CD4-positive, alpha-beta memory T cell (primary cell): ENCODE data around the gene RIMBP2. TPM values are rescaled to one million over a fixed set of nuclear protein-coding genes. Genes with fewer than 3 reads are reported as not detected.

Source experiments
- CTCF ChIA-PET: fragments of 350-600 bp; sonication (Branson Sonifier 250); formaldehyde crosslinking; loops from one replicate; lab custom pipeline; 2021; ENCODE audit warnings: inconsistent platforms; ENCODE audit not compliant: partially characterized antibody; lab: Charles Lee
- POLR2A ChIA-PET: fragments of 350-600 bp; sonication (Branson Sonifier 250); formaldehyde crosslinking; loops from one replicate; lab custom pipeline; 2021; ENCODE audit not compliant: partially characterized antibody; lab: Charles Lee
- DNase-seq, 5 donors: peaks; one replicate each; pipeline versions ENCODE4 v3.0.0 to v3.0.0-alpha.2; 2020 to 2022; ENCODE audit warnings: mixed read lengths in 1 of 5
- H3K27ac ChIP-seq: one replicate; pipeline ENCODE4 v1.7.0; 2013; ENCODE audit warnings: low read depth, low read length
- H3K27me3 ChIP-seq: 2 replicates; pipeline ENCODE4 v1.7.0; 2013; ENCODE audit warnings: mild to moderate bottlenecking, low read length, moderate library complexity; ENCODE audit not compliant: insufficient read depth
- H3K36me3 ChIP-seq: 2 replicates; pipeline ENCODE4 v1.7.0; 2013; ENCODE audit warnings: mild to moderate bottlenecking, low read length, moderate library complexity; ENCODE audit not compliant: insufficient read depth
- H3K4me1 ChIP-seq: 2 replicates; pipeline ENCODE4 v1.7.0; 2013; ENCODE audit warnings: mild to moderate bottlenecking, low read length, moderate library complexity; ENCODE audit not compliant: insufficient read depth
- H3K4me3 ChIP-seq, 2 donors: one replicate each; pipeline ENCODE4 v1.7.0; 2013; ENCODE audit warnings: low read length in 2 of 2, mild to moderate bottlenecking in 1 of 2
- H3K9me3 ChIP-seq, 2 donors: one replicate each; pipeline ENCODE4 v1.7.0; 2013; ENCODE audit warnings: low read length in 2 of 2, control low read depth in 1 of 2; ENCODE audit not compliant: control insufficient read depth in 1 of 2
- H3K27ac Mint-ChIP-seq, 7 donors: one replicate each; pipeline ENCODE4 v1.8.0; 2020 to 2021; ENCODE audit warnings: mixed read lengths in 7 of 7, mild to moderate bottlenecking in 6 of 7, inconsistent platforms in 3 of 7, moderate library complexity in 3 of 7
- H3K27me3 Mint-ChIP-seq, 2 donors: one replicate each; pipeline ENCODE4 v1.8.0; 2020 to 2021; ENCODE audit warnings: mixed read lengths in 2 of 2
- H3K36me3 Mint-ChIP-seq, 2 donors: one replicate each; pipeline ENCODE4 v1.8.0; 2020 to 2021; ENCODE audit warnings: mixed read lengths in 2 of 2, inconsistent platforms in 1 of 2, mild to moderate bottlenecking in 1 of 2
- H3K4me1 Mint-ChIP-seq, 4 donors: one replicate each; pipeline ENCODE4 v1.8.0; 2020 to 2021; ENCODE audit warnings: mixed read lengths in 4 of 4, mild to moderate bottlenecking in 1 of 4
- H3K4me3 Mint-ChIP-seq, 8 donors: one replicate each; pipeline ENCODE4 v1.8.0; 2020 to 2021; ENCODE audit warnings: mixed read lengths in 8 of 8, mild to moderate bottlenecking in 7 of 8, moderate library complexity in 6 of 8, inconsistent platforms in 3 of 8
- H3K9me3 Mint-ChIP-seq, 8 donors: one replicate each; pipeline ENCODE4 v1.8.0; 2020 to 2021; ENCODE audit warnings: mixed read lengths in 8 of 8, mild to moderate bottlenecking in 5 of 8, inconsistent platforms in 3 of 8, moderate library complexity in 1 of 8
- intact Hi-C: fragments of 100-400 bp; cut with micrococcal nuclease; formaldehyde crosslinking; loops from one replicate; pipeline ENCODE4 v1.15.1; 2023
- polyA plus RNA-seq, 2 donors: library from polyadenylated mRNA; unstranded; fragments of 300-500 nt; fragmentation: Illumina TruSeq; gene quantifications; one replicate each; pipeline ENCODE4 v1.2.3, GENCODE V29; 2021
- total RNA-seq, 2 experiments: library from RNA; stranded (reverse); gene quantifications; one replicate each; pipeline ENCODE4 v1.2.3, GENCODE V29; 2021

The RIMBP2 gene
- total and polyA plus RNA-seq, 4 experiments from 2014 or later, result 0.20 TPM; not detected in 3

DNA sequence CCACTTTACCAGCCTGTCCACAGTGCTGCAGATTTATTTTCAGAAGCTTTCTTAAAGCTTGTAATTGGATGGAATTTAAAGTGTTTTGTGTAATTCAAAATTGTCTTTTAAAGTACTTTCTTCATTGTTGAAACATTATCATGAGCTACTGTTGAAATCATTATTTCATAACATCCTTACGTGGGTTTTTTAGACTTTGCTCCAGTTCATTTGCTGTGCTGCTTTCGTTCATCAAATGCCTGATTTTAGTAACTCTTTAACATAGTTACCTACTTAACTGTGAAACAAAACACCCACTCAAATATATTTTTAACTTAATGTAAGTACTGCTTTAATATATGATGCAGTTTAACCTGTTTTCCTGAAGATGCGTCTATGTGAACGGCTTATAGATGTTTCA lies 330.9 kb downstream of the RIMBP2 start:
- POLR2A ChIA-PET, result no interaction called here
- Mint-ChIP-seq H3K9me3 (peaks cover 0 to 19% (median 14%) of the 10 kb centered on the region in 8 donors), H3K27me3 (no peaks in the 10 kb centered on the region), H3K36me3 (no peaks in the 10 kb centered on the region), H3K4me3 (no peak overlapping the region), H3K27ac (no peak overlapping the region), H3K4me1 (peaks cover 0 to 4% (median 2%) of the 10 kb centered on the region in 4 donors)
- Histone ChIP-seq H3K4me3 (no peak overlapping the region), H3K4me1 (no peaks in the 10 kb centered on the region), H3K27ac (no peak overlapping the region), H3K27me3 (no peaks in the 10 kb centered on the region), H3K9me3 (peaks cover 0 to 4% of the 10 kb centered on the region in 2 donors), H3K36me3 (no peaks in the 10 kb centered on the region)
- intact Hi-C loops, result no loop called here
- CTCF ChIA-PET, result no interaction called here
- DNase-seq, result no peak

DNA sequence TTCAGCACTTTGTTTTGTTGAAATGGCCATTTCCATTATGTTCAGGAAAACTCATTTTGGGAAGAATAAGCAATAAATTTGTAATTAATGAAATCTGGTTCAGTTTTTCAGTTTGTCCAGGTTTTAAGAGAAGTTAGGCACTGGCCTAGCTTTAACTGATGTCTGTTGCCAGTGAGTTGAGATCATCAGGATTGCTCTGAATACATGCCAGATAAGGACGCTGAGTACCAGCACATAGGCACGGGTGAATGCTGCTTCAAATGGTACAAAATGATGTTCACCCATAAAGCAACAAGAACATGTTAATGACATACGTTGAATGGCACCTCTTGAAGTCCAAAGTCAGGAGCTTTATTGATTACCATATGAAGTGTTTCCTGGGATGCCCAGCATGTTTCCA lies 331.9 kb downstream of the RIMBP2 start:
- no peak overlapping the region for H3K27ac Mint-ChIP-seq
- H3K4me3 Mint-ChIP-seq, result no peak overlapping the region
- CTCF ChIA-PET, result no interaction called here
- no peaks in the 10 kb centered on the region for H3K36me3 ChIP-seq
- H3K4me1 Mint-ChIP-seq, result peaks cover 0 to 4% (median 2%) of the 10 kb centered on the region in 4 donors
- intact Hi-C loops, result no loop called here
- DNase-seq, result no peak
- H3K36me3 Mint-ChIP-seq, result no peaks in the 10 kb centered on the region
- peaks cover 0 to 4% of the 10 kb centered on the region in 2 donors for H3K9me3 ChIP-seq
- peaks cover 0 to 19% (median 13%) of the 10 kb centered on the region in 8 donors for H3K9me3 Mint-ChIP-seq
- no peak overlapping the region for H3K4me3 ChIP-seq
- H3K27me3 ChIP-seq, result no peaks in the 10 kb centered on the region
- no peaks in the 10 kb centered on the region for H3K27me3 Mint-ChIP-seq
- POLR2A ChIA-PET, result no interaction called here
- no peak overlapping the region for H3K27ac ChIP-seq
- H3K4me1 ChIP-seq, result no peaks in the 10 kb centered on the region

- ChIA-PET CTCF (interaction anchor here (0.6 kb wide), 1 partner anchor 10 kb away, joined by 3 read pairs; no protein-coding TSS in a partner anchor), POLR2A (no interaction called here)
- no peak for DNase-seq
- Mint-ChIP-seq H3K27me3 (peaks cover 0 to 5% of the 10 kb centered on the region in 2 donors), H3K27ac (no peak overlapping the region), H3K36me3 (no peaks in the 10 kb centered on the region), H3K4me1 (no peaks in the 10 kb centered on the region), H3K9me3 (peaks cover 0 to 15% (median 10%) of the 10 kb centered on the region in 8 donors), H3K4me3 (no peak overlapping the region)
- H3K4me1 ChIP-seq, result no peaks in the 10 kb centered on the region
- peaks cover 0 to under 1% of the 10 kb centered on the region in 2 donors for H3K9me3 ChIP-seq
- no peak overlapping the region for H3K4me3 ChIP-seq
- no peak overlapping the region for H3K27ac ChIP-seq
- intact Hi-C loops, result no loop called here
- no peaks in the 10 kb centered on the region for H3K27me3 ChIP-seq
- H3K36me3 ChIP-seq, result no peaks in the 10 kb centered on the region
Observed at GRCh38 chr12:130382818-130383217, 333.3 kb downstream of the RIMBP2 start.

DNA sequence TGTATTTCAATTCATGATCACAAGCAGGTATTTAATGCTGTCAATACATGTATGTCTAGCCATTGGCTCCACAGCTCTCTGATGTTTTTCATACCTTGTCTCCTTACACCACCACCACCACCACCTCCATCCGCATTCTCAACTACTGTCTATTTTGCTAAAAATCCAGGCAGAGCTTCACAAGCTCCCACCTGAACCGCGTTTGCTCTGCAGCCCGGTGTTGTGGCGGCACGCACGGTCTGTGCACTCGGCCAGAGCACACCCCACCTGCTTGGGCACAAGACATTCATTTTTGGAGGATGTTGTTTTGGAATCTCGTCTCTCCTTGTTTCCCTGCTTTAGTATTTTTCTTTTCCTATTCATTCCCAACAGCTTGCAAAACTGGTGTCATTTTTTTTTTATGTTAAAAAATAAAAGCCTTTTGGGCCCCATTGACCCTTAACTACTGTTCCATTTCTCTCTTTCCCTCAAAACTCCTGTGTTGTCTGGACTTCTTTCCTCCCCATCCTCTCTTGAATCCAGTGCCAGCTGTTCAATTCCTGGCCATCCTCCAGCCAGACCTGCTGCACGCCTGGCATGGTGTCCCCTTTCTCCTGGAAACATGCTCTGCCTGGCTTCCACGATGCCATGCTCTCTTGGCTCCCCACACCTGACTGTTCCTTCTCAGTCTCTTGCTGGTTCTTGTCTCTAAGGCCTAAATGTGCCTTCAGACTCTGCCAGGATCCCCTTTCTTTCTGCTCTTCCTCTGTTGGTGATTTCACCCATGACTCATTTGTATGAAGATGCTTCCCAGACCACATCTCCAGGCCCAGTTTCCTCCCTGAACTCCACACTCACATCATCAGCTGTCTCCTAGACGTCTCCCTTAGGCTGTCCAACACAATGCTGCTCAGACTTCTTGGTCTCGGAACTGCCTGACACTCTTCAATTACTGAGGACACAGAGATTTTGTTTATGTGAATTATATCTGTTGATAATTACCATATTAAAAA lies 340.5 kb downstream of the RIMBP2 start:
- CTCF ChIA-PET, result no interaction called here
- intact Hi-C loops, result no loop called here
- Mint-ChIP-seq H3K4me1 (no peaks in the 10 kb centered on the region), H3K27me3 (peaks cover 3 to 9% of the 10 kb centered on the region in 2 donors), H3K9me3 (peaks cover 0 to 4% (median 2%) of the 10 kb centered on the region in 8 donors), H3K36me3 (no peaks in the 10 kb centered on the region), H3K4me3 (no peak overlapping the region), H3K27ac (no peak overlapping the region)
- H3K4me3 ChIP-seq, result no peak overlapping the region
- H3K9me3 ChIP-seq, result no peaks in the 10 kb centered on the region
- H3K36me3 ChIP-seq, result no peaks in the 10 kb centered on the region
- H3K27me3 ChIP-seq, result no peaks in the 10 kb centered on the region
- H3K4me1 ChIP-seq, result no peaks in the 10 kb centered on the region
- POLR2A ChIA-PET, result no interaction called here
- no peak overlapping the region for H3K27ac ChIP-seq
- no peak for DNase-seq

GRCh38 chr12:130374083-130374482 lies 342.0 kb downstream of the RIMBP2 start:
- H3K36me3 Mint-ChIP-seq, result no peaks in the 10 kb centered on the region
- POLR2A ChIA-PET, result no interaction called here
- Histone ChIP-seq H3K27me3 (no peaks in the 10 kb centered on the region), H3K4me1 (no peaks in the 10 kb centered on the region), H3K9me3 (no peaks in the 10 kb centered on the region), H3K4me3 (no peak overlapping the region), H3K36me3 (no peaks in the 10 kb centered on the region), H3K27ac (no peak overlapping the region)
- no peaks in the 10 kb centered on the region for H3K4me1 Mint-ChIP-seq
- CTCF ChIA-PET, result no interaction called here
- peaks cover 0 to 4% (median 0%) of the 10 kb centered on the region in 8 donors for H3K9me3 Mint-ChIP-seq
- H3K27me3 Mint-ChIP-seq, result peaks cover 3 to 9% of the 10 kb centered on the region in 2 donors
- H3K27ac Mint-ChIP-seq, result no peak overlapping the region
- no peak for DNase-seq
- H3K4me3 Mint-ChIP-seq, result no peak overlapping the region
- intact Hi-C loops, result no loop called here

GRCh38 chr12:130372936-130373335 lies 343.2 kb downstream of the RIMBP2 start:
- Histone ChIP-seq H3K27ac (no peak overlapping the region), H3K36me3 (no peaks in the 10 kb centered on the region), H3K9me3 (no peaks in the 10 kb centered on the region), H3K4me3 (no peak overlapping the region), H3K4me1 (no peaks in the 10 kb centered on the region), H3K27me3 (no peaks in the 10 kb centered on the region)
- Mint-ChIP-seq H3K36me3 (no peaks in the 10 kb centered on the region), H3K4me3 (no peak overlapping the region), H3K4me1 (no peaks in the 10 kb centered on the region), H3K27me3 (peaks cover 3% of the 10 kb centered on the region in 2 donors), H3K27ac (no peak overlapping the region), H3K9me3 (peaks cover 0 to 4% (median 0%) of the 10 kb centered on the region in 8 donors)
- intact Hi-C loops, result no loop called here
- ChIA-PET CTCF (interaction anchor here (0.6 kb wide), 1 partner anchor 10 kb away, joined by 3 read pairs; no protein-coding TSS in a partner anchor), POLR2A (no interaction called here)
- DNase-seq, result no peak

GRCh38 chr12:130371296-130371695 lies 344.8 kb downstream of the RIMBP2 start:
- Histone ChIP-seq H3K9me3 (no peaks in the 10 kb centered on the region), H3K4me1 (no peaks in the 10 kb centered on the region), H3K36me3 (no peaks in the 10 kb centered on the region), H3K4me3 (no peak overlapping the region), H3K27me3 (no peaks in the 10 kb centered on the region), H3K27ac (no peak overlapping the region)
- peaks cover 0 to 4% (median 0%) of the 10 kb centered on the region in 8 donors for H3K9me3 Mint-ChIP-seq
- POLR2A ChIA-PET, result no interaction called here
- no peak overlapping the region for H3K27ac Mint-ChIP-seq
- peaks cover 0 to 3% of the 10 kb centered on the region in 2 donors for H3K27me3 Mint-ChIP-seq
- H3K4me3 Mint-ChIP-seq, result no peak overlapping the region
- DNase-seq, result no peak
- intact Hi-C loops, result no loop called here
- no peaks in the 10 kb centered on the region for H3K4me1 Mint-ChIP-seq
- CTCF ChIA-PET, result no interaction called here
- no peaks in the 10 kb centered on the region for H3K36me3 Mint-ChIP-seq
